ENCODE data around the gene KRTAP4-8. TPM values are rescaled to one million over a fixed set of nuclear protein-coding genes. Genes with fewer than 3 reads are reported as not detected.

Gene KRTAP4-8
- total and polyA plus RNA-seq, 2 donors (not counting 1 experiment from before 2014, with no cell fraction given): not detected

DNA sequence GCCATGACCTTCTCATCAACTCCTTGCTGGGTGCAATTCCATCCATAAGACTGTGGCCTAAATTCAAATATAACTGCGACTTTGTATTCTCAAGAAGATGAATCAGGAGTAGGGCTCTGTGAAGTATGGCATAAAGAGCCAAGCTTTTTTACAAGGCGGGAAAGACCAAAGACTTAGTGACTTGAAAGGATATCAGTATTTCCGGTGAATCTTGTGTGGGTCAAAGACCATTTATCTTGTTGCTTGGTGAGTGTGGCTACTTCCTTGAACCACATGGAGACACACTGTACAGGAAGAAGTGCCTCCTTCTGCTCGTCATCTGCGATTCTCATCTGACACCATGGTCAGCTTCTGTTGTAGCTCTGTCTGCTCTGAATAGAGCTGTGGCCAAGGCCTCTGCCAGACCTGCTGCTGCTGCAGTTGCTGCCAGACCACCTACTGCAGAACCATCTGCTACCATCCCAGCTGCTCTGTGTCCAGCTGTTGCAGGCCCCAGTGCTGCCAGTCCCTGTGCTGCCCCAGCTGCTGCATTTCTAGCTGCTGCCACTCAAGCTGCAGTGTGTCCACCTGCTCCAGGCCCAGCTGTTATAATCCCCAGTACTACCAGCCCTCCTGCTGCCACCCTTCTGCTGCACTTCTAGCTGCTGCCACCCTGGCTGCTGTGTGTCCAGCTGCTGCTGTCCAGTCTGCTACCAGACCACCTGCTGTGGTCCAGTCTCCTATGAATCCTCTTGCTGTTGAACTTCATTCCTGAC, 26.2 kb downstream of the KRTAP4-8 start:
- no peak overlapping the region for H3K4me2 ChIP-seq (ENCODE audit: extremely low read depth, insufficient read depth, low read length)
- no peak overlapping the region for H3K27ac ChIP-seq (ENCODE audit: insufficient read depth, low read length)
- no peaks in the 10 kb centered on the region for H3K27me3 ChIP-seq (ENCODE audit: control insufficient read depth, insufficient read depth, low read length)
- TF ChIP-seq, protein P1, sequence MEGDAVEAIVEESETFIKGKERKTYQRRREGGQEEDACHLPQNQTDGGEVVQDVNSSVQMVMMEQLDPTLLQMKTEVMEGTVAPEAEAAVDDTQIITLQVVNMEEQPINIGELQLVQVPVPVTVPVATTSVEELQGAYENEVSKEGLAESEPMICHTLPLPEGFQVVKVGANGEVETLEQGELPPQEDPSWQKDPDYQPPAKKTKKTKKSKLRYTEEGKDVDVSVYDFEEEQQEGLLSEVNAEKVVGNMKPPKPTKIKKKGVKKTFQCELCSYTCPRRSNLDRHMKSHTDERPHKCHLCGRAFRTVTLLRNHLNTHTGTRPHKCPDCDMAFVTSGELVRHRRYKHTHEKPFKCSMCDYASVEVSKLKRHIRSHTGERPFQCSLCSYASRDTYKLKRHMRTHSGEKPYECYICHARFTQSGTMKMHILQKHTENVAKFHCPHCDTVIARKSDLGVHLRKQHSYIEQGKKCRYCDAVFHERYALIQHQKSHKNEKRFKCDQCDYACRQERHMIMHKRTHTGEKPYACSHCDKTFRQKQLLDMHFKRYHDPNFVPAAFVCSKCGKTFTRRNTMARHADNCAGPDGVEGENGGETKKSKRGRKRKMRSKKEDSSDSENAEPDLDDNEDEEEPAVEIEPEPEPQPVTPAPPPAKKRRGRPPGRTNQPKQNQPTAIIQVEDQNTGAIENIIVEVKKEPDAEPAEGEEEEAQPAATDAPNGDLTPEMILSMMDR (conservative IDR thresholded peaks at IDR 0.05 in 1 of 2, IDR thresholded peaks at IDR 0.05 in 1 of 2; ENCODE audit: low read depth in 1 of 2, low read length in 2 of 2): no peak
- no peak for TF ChIP-seq EZH2 (IDR thresholded peaks at IDR 0.05; ENCODE audit: low read length, missing control alignments)
- no peak overlapping the region for H2AFZ ChIP-seq (ENCODE audit: low read length)
- no peaks in the 10 kb centered on the region for H4K20me1 ChIP-seq (ENCODE audit: control insufficient read depth, extremely low read depth, insufficient read depth, low read length)
- H3K4me1 ChIP-seq (ENCODE audit: control insufficient read depth, extremely low read depth, insufficient read depth, low read length): peaks cover 5% of the 10 kb centered on the region
- H3K4me3 ChIP-seq (replicated peaks in 1 of 4; ENCODE audit: control extremely low read depth in 1 of 4, insufficient read depth in 1 of 4, low read depth in 3 of 4, low read length in 4 of 4): no peak overlapping the region
- no peaks in the 10 kb centered on the region for H3K79me2 ChIP-seq (ENCODE audit: control insufficient read depth, insufficient read depth, low read length)
- H3K9ac ChIP-seq (ENCODE audit: insufficient read depth, low read length): no peak overlapping the region
- H3K9me3 ChIP-seq (ENCODE audit: control insufficient read depth, insufficient read depth, low read depth, low read length): no peaks in the 10 kb centered on the region
- no peaks in the 10 kb centered on the region for H3K36me3 ChIP-seq (ENCODE audit: control insufficient read depth, insufficient read depth, low read length)
- DNase-seq (ENCODE audit: low read depth in 2 of 2): no peak

DNA sequence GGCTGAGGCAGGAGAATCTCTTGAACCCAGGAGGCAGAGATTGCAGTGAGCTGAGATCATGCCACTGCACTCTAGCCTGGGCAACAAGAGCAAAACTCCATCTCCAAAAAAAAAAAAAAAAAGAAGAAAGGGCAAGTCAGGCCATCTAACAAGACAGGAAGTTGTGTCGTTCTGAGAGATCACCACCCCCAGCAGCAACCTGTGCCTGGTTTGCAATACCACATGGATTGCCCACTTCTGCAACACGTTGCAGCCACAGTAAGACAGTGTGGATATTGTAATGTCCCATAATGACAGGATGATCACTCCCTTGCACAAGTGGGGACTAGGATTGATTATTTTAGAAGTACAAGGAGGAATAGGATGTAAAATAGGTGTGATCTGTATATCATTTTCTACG, 28.9 kb downstream of the KRTAP4-8 start:
- H3K4me3 ChIP-seq (replicated peaks in 1 of 4; ENCODE audit: control extremely low read depth in 1 of 4, insufficient read depth in 1 of 4, low read depth in 3 of 4, low read length in 4 of 4): no peak overlapping the region
- H3K9me3 ChIP-seq (ENCODE audit: control insufficient read depth, insufficient read depth, low read depth, low read length): no peaks in the 10 kb centered on the region
- no peaks in the 10 kb centered on the region for H3K27me3 ChIP-seq (ENCODE audit: control insufficient read depth, insufficient read depth, low read length)
- no peaks in the 10 kb centered on the region for H3K79me2 ChIP-seq (ENCODE audit: control insufficient read depth, insufficient read depth, low read length)
- no peak overlapping the region for H3K27ac ChIP-seq (ENCODE audit: insufficient read depth, low read length)
- no peak overlapping the region for H2AFZ ChIP-seq (ENCODE audit: low read length)
- no peak for TF ChIP-seq EZH2 (IDR thresholded peaks at IDR 0.05; ENCODE audit: low read length, missing control alignments)
- TF ChIP-seq, protein P1 (conservative IDR thresholded peaks at IDR 0.05 in 1 of 2, IDR thresholded peaks at IDR 0.05 in 1 of 2; ENCODE audit: low read depth in 1 of 2, low read length in 2 of 2): no peak
- no peak overlapping the region for H3K9ac ChIP-seq (ENCODE audit: insufficient read depth, low read length)
- no peaks in the 10 kb centered on the region for H3K36me3 ChIP-seq (ENCODE audit: control insufficient read depth, insufficient read depth, low read length)
- H4K20me1 ChIP-seq (ENCODE audit: control insufficient read depth, extremely low read depth, insufficient read depth, low read length): no peaks in the 10 kb centered on the region
- DNase-seq (ENCODE audit: low read depth in 2 of 2): no peak
- H3K4me1 ChIP-seq (ENCODE audit: control insufficient read depth, extremely low read depth, insufficient read depth, low read length): peaks cover 12% of the 10 kb centered on the region
- no peak overlapping the region for H3K4me2 ChIP-seq (ENCODE audit: extremely low read depth, insufficient read depth, low read length)

DNA sequence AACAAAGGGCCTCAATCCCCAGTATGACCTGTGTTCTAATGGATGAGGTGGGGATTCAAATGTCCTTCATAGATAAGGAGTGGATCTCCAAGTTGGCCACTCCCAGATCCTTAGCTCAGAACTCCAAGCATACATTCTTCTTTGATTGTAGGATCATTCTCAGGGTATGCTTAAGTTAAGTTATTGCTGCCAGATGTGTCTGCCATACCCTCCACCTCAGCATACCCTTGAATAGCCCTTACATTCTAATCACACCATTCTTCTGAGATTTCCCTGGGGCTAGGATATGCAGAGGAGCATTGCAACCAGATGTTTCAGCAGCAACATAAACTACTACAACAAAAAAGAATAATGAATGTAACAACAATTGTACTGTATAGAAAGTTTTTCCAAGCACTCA, 30.7 kb downstream of the KRTAP4-8 start:
- no peak for TF ChIP-seq EZH2 (IDR thresholded peaks at IDR 0.05; ENCODE audit: low read length, missing control alignments)
- TF ChIP-seq, protein P1 (conservative IDR thresholded peaks at IDR 0.05 in 1 of 2, IDR thresholded peaks at IDR 0.05 in 1 of 2; ENCODE audit: low read depth in 1 of 2, low read length in 2 of 2): no peak
- H3K79me2 ChIP-seq (ENCODE audit: control insufficient read depth, insufficient read depth, low read length): no peaks in the 10 kb centered on the region
- H3K36me3 ChIP-seq (ENCODE audit: control insufficient read depth, insufficient read depth, low read length): no peaks in the 10 kb centered on the region
- H3K27me3 ChIP-seq (ENCODE audit: control insufficient read depth, insufficient read depth, low read length): no peaks in the 10 kb centered on the region
- no peaks in the 10 kb centered on the region for H4K20me1 ChIP-seq (ENCODE audit: control insufficient read depth, extremely low read depth, insufficient read depth, low read length)
- DNase-seq (ENCODE audit: low read depth in 2 of 2): no peak
- H3K27ac ChIP-seq (ENCODE audit: insufficient read depth, low read length): no peak overlapping the region
- no peak overlapping the region for H3K4me2 ChIP-seq (ENCODE audit: extremely low read depth, insufficient read depth, low read length)
- no peak overlapping the region for H3K9ac ChIP-seq (ENCODE audit: insufficient read depth, low read length)
- no peaks in the 10 kb centered on the region for H3K9me3 ChIP-seq (ENCODE audit: control insufficient read depth, insufficient read depth, low read depth, low read length)
- no peak overlapping the region for H3K4me3 ChIP-seq (replicated peaks in 1 of 4; ENCODE audit: control extremely low read depth in 1 of 4, insufficient read depth in 1 of 4, low read depth in 3 of 4, low read length in 4 of 4)
- H2AFZ ChIP-seq (ENCODE audit: low read length): no peak overlapping the region
- peaks cover 17% of the 10 kb centered on the region for H3K4me1 ChIP-seq (ENCODE audit: control insufficient read depth, extremely low read depth, insufficient read depth, low read length)

Measured in fibroblast of lung (primary cell).